Cardiac fibroblast (primary cell): Measurements from ENCODE around the gene R3HDM2.

ENCODE experiments used
- DNase-seq, 2 donors: peaks; one replicate each; pipeline versions ENCODE4 v3.0.0 to v3.0.0-alpha.2; 2010; ENCODE audit warnings: low read depth in 2 of 2
- H3K4me3 ChIP-seq, 2 donors: replicated peaks in 1 of 2; 1 replicate in 1 of 2; 2 replicates in 1 of 2; pipeline ENCODE4 v1.5.1; 2011; ENCODE audit warnings: low read depth in 2 of 2, low read length in 2 of 2, mild to moderate bottlenecking in 2 of 2, moderate library complexity in 1 of 2
- TF ChIP-seq, protein P1 (sequence below): IDR thresholded peaks from one replicate; pipeline ENCODE4 v1.5.1; 2011; ENCODE audit warnings: low read depth, mild to moderate bottlenecking, low read length, inconsistent platforms

The R3HDM2 gene

GRCh38 chr12:57430931-57431566 is at the start of gene R3HDM2:
R3HDM2 (minus strand) TSS chr12:57431043; CDS start chr12:57310428, 120,615 bp downstream.
- TF ChIP-seq, protein P1, sequence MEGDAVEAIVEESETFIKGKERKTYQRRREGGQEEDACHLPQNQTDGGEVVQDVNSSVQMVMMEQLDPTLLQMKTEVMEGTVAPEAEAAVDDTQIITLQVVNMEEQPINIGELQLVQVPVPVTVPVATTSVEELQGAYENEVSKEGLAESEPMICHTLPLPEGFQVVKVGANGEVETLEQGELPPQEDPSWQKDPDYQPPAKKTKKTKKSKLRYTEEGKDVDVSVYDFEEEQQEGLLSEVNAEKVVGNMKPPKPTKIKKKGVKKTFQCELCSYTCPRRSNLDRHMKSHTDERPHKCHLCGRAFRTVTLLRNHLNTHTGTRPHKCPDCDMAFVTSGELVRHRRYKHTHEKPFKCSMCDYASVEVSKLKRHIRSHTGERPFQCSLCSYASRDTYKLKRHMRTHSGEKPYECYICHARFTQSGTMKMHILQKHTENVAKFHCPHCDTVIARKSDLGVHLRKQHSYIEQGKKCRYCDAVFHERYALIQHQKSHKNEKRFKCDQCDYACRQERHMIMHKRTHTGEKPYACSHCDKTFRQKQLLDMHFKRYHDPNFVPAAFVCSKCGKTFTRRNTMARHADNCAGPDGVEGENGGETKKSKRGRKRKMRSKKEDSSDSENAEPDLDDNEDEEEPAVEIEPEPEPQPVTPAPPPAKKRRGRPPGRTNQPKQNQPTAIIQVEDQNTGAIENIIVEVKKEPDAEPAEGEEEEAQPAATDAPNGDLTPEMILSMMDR, result no peak
- H3K4me3 ChIP-seq, result peak within 1 kb of the TSS; percentile 56 to 64
- DNase-seq, result peak; percentile 94 to 96

DNA sequence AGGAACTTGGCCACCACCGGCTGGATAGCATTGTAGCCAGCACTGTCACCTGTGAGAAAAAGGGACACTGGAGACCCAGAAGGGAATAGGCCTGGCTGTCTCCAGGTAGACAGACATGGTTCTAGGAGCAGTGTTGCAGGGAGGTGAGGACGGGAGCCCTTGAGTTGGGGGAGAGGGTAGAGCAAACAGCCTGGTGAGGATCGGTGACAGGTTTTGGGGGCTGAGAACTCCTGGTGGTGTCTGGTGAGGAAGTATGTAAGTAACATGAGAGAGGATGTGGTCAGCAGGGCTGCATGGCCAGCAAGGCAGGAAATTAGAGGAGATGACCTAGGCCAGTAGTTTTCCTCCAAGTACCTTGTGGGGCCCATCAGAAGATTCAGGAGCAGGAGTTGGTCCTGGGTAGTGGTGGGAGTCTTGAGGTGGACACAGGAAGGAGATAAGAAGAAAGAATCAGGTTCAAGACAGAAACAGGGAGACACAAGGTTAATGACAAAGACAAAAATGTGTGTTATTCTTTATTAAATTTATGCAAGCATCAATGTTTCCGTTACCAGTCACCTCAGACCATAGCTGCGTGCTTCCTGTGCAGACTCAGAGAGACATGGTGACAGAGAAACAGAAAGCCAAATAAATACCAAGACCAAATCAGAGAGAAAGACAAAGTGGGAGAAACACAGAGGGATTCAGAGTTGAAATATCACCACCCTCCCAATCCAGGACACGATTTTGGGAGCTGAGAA is 48.7 kb upstream of the R3HDM2 start, which contains the start of gene ARHGAP9:
ARHGAP9 (minus strand) TSS at position 491 of the 740 bp plus-strand sequence; CDS start at position 31, 460 bp downstream.
- no peak for DNase-seq
- TF ChIP-seq, protein P1, result no peak
- no peak within 1 kb of the TSS for H3K4me3 ChIP-seq

DNA sequence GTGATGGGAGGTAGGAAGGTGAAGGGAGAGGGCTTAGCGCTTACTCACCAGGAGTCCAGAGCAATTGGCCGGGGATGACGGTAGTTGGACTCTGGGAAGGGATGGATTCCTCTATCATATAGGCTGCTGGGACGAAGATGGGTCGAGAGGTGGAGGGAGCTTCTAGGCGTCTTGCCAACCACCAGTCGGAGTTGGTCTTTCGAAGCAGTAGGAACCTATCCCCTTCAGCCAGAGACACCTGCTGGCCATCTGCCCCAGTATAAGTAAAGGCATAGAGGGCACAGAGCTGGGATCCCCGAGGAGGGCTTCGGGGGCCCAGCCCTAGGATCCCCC is 48.2 kb upstream of the R3HDM2 start:
- no peak overlapping the region for H3K4me3 ChIP-seq
- TF ChIP-seq, protein P1, result no peak
- no peak for DNase-seq

DNA sequence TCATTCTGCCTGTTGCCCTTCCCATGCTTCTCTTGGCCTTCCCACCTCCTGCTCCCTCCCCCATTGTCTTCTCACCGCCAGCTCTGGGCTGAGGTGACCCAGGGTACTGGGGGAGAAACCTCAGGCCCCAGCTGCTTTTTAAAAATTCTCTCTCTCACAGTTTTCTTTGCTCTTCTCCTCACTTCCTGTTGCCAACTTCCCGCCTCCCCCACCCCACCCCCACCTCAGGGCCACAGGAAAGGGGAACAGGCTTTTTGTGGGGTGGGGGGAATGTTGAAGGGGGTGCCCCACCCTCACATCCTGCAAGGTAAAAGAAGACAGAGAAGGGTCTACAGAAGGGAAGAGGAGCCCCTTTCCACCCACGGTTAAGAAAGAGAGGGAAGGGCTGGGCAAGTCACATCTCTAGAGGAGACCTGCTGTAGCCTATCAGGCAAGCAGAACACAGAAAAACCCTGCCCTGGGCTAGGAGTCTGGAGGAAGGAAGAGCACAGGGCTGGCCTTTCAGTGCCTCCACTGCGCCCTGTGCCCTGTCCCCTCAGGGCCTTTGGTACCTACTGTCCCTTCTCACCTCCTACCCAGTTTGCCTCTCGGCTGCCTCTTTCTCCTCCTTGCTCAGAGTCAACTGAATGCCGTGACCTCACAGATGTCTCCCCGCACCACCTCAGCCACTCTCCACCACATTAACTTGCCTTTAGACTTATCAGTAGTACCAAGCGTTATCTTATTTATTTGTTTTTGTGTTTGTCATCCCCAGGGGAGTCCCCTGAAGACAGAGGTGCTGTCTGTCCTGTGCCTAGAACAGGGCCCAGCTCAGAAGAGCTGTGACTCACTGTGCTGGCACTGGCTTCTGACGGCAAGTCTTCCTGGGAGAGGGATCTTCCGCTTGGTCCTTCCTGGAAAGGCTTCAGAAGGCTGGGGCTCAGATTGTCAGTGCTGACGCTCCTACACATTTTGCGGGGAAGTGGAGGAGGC is 47.2 kb upstream of the R3HDM2 start:
- peak; percentile 60 to 72 for DNase-seq
- TF ChIP-seq, protein P1, result no peak
- no peak overlapping the region for H3K4me3 ChIP-seq

- TF ChIP-seq, protein P1, result no peak
- DNase-seq, result no peak
- H3K4me3 ChIP-seq, result no peak overlapping the region
Observed at GRCh38 chr12:57476993-57477709, 46.3 kb upstream of the R3HDM2 start.
